Inflammatory macrophage treated with lipopolysaccharide for 4 hours (primary cell): Measurements from ENCODE around the gene SLIT3.

Experiments
- DNase-seq: peaks from one replicate; pipeline ENCODE4 v3.0.0-alpha.2; 2020

SLIT3 gene

DNA sequence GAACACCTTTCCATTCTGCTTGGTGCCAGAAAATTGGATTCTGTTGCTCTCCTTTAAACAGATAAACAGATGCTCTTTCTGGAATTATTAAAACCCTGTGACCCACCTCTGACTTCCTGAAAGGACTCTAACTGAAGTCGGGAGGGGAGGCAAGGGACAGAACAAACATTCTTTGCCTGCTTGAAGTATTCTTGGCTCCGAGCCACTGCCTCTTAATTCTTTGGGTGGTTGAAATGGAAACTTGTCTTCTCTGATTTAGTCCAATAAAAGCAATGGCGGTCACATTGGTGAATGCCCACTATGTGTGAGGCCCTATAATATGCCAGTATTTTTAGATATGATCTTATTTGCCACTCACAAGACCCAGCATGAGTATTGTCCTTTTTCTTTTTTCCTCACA lies 236.8 kb downstream of the SLIT3 start:
- no peak for DNase-seq

DNA sequence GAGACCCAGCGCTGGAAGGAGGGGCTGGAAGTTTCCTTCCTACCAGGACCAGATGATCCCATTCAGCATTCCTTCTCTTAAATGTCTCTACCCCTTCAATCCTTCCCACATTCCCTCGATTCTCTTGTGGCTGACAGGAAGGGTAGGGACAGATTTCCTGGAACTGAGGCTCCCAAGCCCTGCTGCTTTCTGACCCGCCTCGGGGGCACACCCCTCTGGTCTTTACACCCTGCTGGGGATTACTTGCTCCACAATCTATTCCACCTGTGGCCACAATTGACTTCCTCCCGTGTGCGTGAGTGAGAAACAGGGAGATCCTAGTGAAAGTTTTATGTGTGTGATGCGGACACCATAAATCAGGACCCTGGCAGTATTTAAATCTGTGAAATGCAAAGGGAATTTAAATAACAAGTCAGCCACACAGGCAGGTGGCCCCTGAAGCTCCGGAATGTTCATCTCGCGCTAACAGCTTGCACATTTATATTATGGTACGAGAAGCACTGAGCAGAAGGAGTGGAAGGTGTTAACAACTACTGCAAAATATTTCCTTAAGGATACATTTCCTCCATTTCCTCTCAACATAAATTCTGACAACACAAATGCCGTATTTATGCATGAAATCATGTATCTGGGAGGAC lies 237.5 kb downstream of the SLIT3 start:
- DNase-seq = no peak

- DNase-seq = no peak
Measured at GRCh38 chr5:169062690-169063089, 238.2 kb downstream of the SLIT3 start.

- no peak for DNase-seq
Measured at GRCh38 chr5:169054506-169054905, 246.4 kb downstream of the SLIT3 start.

DNA sequence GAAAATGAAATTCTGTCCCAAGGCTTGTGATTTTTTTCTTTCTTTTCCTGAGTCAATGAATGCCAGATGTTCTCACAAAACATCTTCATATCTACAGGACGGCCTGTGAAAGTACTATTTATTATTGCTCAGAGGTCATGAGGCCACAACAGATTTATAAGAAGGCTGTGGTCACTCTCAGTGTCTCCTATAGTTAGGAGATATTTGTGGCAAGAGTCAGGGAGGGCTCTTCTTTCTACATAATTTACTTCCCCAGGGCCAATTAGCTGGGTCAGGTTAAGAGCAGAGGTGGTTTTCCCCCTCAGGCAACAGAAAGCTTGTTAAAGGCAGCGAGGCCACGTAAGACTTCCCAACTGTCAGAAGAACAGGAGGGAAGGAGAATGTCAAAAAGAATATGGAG lies 248.7 kb downstream of the SLIT3 start:
- DNase-seq = no peak

DNA sequence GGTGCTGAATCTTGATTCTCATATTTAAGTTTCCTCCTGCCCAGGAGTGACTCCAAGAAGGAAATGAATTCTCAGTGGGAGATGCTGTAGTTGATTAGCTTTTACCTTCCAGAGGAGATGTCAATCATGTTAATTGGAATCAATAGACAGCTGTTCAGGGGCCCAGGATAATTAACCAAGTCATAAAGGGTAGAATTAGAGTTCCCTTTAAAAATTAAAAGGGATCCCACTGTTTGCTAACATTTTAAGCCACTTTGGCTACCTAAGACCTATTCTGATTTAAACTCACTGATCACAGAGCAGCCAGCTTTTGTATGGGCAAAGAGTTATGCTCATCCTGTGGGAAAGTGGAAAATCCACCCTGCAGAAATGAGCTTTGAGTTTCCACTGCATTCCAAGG lies 249.6 kb downstream of the SLIT3 start:
- no peak for DNase-seq

- no peak for DNase-seq
Measured at GRCh38 chr5:169050636-169051035, 250.3 kb downstream of the SLIT3 start.

DNA sequence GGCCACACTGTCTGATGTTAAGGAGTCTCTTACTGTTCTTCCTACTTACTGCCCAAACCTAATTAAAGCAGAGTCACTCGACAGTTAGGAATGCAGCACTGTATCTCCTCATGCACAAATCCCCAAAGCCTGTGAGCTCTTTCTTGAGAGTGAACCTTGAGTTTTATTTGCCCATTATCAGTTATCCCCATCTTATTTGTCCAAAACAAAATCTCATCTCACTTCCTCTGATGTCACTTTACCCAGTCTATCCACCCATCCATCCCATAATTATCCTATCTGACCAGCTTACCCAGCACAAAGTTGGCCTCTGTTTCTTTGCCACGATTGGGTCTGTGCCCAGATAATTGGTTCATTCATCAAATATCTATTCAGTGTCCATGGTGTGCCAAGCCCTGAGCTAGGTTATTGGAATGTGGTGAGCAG lies 250.8 kb downstream of the SLIT3 start:
- DNase-seq = no peak

DNA sequence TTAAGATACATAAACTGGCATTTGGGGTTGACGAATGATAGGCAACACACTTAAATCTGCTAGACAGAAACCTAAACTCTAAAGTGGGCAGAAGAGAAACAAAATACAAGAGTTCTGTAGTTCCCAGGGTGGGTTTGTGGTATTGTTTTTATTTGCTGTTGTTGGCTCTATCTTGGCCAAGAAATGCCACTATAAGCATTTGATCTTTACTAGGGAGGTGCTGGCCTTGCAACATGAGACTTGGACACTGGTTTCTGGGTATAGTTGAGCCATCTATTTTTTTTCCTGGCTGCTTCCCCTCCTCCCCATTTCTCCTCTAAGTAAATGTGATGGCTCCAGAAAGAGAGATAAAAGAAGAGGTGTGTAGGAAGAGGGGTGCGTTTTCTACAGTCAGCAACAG lies 251.2 kb downstream of the SLIT3 start:
- DNase-seq = no peak

GRCh38 chr5:169048181-169049125 lies 252.5 kb downstream of the SLIT3 start:
- no peak for DNase-seq

GRCh38 chr5:169044962-169045361 lies 256.0 kb downstream of the SLIT3 start:
- DNase-seq = no peak

DNA sequence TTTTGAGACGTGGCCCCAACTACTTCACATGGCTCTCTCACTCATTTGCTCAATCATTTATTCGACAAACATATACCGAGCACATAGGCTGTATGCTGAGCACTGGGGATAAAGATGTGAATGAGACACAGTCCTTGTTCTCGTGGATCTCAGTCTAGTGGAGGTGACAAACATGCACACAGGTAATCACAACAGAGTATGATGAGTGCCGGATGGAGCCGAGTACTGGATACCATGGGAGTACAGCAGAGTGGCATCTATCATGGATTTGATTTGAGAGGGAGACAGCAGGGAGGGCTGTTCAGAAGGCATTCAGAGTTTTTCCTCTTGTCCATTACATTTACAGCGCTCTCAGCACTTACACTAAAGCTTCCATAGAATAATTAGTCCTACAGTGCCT lies 259.8 kb downstream of the SLIT3 start:
- DNase-seq = no peak

DNA sequence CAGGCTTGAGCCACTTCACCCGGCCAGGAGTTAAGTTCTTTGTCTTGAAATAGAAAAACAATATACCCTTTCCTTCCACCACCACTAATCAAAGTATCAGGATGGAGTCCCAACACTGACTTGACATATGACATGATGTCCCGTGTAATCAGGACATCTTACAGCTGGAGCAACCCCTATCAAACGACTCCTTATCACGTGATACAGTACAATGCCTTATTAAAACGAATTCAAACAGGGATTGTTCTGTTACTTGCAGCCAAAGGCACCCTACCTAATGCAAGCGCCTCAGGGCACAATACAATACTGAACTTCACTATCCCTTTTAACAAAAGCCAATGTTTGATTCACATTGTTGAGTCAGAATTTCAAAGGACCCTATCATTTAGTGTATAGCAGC lies 261.3 kb downstream of the SLIT3 start:
- DNase-seq = no peak

GRCh38 chr5:169037466-169037865 lies 263.5 kb downstream of the SLIT3 start:
- no peak for DNase-seq

GRCh38 chr5:169036079-169036805 lies 264.7 kb downstream of the SLIT3 start:
- DNase-seq = no peak

DNA sequence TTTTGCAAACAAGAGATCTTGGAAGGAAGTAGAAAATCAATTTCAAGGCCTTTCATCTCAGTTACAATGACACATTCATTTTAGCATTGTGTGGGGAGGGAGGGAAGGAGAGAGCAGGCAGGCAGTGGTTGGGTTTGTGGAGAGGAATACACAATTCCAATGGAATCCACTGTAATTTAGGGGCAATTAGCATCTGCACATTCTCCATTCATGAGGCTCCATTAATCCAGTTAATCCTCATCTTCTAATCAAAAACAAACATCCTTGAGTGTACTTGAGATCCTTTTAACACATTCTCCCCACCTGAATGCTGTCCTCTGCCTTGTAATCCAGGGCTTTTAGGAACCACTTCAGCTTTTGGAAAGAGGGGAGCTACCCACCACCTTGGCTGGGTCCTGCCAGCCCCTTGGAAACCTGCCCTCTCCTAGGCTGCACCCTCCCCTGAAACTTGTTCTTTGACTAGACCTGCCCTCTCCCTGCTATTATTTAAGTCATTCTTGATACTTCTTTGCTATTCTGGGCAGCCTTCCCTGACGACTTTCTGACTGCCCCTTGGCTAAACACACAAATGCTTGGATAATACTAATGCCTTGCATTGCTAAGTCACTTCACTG lies 271.2 kb downstream of the SLIT3 start:
- no peak for DNase-seq

- DNase-seq = no peak
Measured at GRCh38 chr5:169029037-169029436, 271.9 kb downstream of the SLIT3 start.

DNA sequence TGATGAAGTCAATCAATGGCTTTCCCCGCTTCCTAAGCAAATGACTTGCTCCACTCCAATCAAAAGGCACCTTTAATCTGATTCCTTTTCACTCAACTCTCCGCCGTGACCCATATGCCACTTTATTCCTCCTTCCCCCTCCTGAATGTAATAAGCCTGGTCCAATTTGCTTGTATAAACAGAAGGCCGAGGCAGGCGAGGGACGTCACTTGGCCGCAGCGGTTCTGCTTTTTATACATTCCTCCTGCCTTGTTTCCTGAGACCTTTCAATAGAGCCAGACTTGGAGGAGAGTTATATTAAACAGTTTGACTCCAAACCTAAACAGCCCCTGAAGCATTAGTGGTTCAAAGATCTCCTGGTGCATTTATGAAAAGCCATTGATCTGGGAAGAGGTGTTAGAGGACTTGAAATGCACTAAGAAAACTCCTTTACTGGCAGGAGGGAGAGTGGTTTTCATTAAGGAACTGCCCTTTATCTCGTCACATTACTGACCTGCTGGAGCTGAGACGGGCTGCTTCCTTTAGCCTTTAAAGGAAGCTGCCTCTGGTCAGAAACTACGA lies 273.4 kb downstream of the SLIT3 start:
- DNase-seq = peak; percentile 1

GRCh38 chr5:169025491-169025890 lies 275.4 kb downstream of the SLIT3 start:
- no peak for DNase-seq

DNA sequence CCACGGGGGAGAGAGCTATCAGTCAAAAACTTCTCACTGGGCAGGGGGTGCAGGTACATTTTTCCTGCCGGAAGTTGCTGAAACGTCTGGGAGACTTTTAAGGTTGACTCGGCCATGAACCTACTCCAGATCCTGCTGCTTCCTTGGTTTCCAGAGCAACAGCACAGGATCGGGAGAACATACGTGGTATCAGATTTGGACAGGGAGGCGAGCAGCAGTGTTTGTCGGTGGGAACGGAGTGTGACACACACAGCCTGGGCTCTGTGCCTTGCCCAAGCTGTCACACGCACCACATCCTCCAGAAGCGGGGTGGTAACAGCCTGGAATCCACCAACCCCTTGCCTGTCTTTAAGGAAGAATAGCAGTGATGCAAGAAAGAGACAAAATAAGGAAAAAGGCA lies 276.5 kb downstream of the SLIT3 start:
- DNase-seq = no peak

DNA sequence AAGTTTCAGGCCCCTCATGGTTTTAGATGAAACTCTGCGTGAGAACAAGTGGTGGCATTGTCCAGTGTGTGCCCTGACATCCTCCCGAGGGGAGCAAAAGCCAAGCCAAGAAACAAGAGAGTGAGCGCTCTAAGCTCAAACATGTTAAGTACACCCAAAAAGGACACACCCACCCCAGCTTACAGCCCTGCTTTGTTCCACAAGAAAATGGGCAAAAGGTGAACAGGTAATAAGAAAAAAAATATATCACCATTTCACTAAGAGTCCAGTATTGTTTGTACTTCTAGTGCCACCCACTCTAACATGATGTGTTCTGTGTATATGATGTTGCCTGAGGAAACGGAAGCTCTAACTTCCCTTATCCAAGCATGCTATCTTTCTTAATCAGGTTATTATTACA lies 278.2 kb downstream of the SLIT3 start:
- peak; percentile 21 for DNase-seq

DNA sequence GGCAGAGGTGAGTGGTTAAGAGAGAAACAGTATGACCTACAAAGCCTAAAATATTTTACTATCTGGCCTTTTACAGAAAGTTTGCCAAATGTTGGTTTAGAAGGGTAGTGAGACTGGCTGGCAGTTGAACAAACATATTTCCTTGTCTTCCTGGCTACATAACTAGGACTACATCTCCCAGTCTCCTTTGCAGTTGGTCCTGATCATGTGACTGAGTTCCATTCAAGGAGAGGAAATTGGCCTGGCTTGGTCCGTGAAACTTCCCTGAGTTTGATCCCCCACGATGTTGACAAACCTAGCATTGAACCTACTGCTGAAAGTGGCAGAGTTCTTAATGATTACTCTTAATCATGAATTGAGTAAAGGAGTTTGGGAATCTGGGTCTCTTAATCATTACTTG lies 280.8 kb downstream of the SLIT3 start:
- DNase-seq = no peak

DNA sequence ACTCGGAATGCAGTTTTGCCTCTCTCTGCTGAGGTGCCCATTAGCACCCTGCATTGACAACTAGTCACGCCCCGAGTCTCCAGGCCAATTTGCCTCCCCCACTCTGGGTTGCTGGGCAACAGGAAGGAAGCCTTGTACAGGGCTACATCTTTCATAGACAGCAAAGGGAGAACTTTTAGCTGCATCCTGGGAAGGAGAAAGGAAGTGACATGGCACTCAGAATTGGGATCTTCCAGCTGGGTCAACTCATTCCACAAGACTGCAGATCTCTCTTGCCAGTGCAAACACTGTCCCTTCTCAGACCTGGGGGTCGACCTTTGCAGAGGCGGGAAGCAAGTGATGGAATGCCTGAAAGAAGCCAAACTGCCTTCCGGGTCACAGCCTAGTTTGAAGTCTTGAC lies 282.0 kb downstream of the SLIT3 start:
- DNase-seq = no peak
